Gastroesophageal sphincter (tissue), 4 donors: ENCODE measurements around the gene CTNND2. TPM values are rescaled to one million over a fixed set of nuclear protein-coding genes. Genes with fewer than 3 reads are reported as not detected.

ENCODE experiments used
- ATAC-seq: fragments of 150-250 bp; one replicate; pipeline ENCODE4 v1.9.1; 2016; ENCODE audit warnings: mild to moderate bottlenecking, moderate library complexity
- H3K27ac ChIP-seq, 4 donors: fragments of 200-600 bp; sonication (generic) in 3 of 4; 1 replicate in 3 of 4; 2 replicates in 1 of 4; pipeline ENCODE4 v1.5.1; 2016 to 2019
- H3K27me3 ChIP-seq: fragments of 200-600 bp; sonication (generic); one replicate; pipeline ENCODE4 v1.5.1; 2019
- H3K36me3 ChIP-seq, 2 donors: fragments of 200-600 bp; sonication (generic); one replicate each; pipeline ENCODE4 v1.5.1; 2019; ENCODE audit warnings: control low read depth in 1 of 2
- H3K4me1 ChIP-seq, 3 donors: fragments of 200-600 bp; sonication (generic); 1 replicate in 2 of 3; 2 replicates in 1 of 3; pipeline ENCODE4 v1.5.1; 2016 to 2019; ENCODE audit warnings: control low read depth in 2 of 3
- H3K4me3 ChIP-seq, 2 donors: fragments of 200-600 bp; sonication (generic); one replicate each; pipeline ENCODE4 v1.5.1; 2019; ENCODE audit warnings: mild to moderate bottlenecking in 1 of 2, moderate library complexity in 1 of 2
- H3K9me3 ChIP-seq, 3 donors: fragments of 200-600 bp; sonication (generic); one replicate each; pipeline ENCODE4 v1.5.1; 2017 to 2019; ENCODE audit warnings: control low read depth in 2 of 3
- CTCF ChIP-seq, 4 experiments: fragments of 200-600 bp in 2 of 4; fragments of 450-650 bp in 2 of 4; sonication (generic) in 1 of 4; IDR thresholded peaks; one replicate each; pipeline ENCODE4 v1.5.1; 2017 to 2019; ENCODE audit warnings: antibody characterized with exemption in 4 of 4, mild to moderate bottlenecking in 2 of 4, moderate library complexity in 2 of 4
- EP300 ChIP-seq: sonication (generic); formaldehyde crosslinking; IDR thresholded peaks from one replicate; pipeline ENCODE4 v1.6.1; 2017; ENCODE audit warnings: antibody characterized with exemption, mild to moderate bottlenecking
- POLR2A ChIP-seq, 2 donors: fragments of 450-650 bp; IDR thresholded peaks; one replicate each; pipeline ENCODE4 v1.6.1; 2017; ENCODE audit warnings: antibody characterized with exemption in 2 of 2, mild to moderate bottlenecking in 2 of 2, moderate library complexity in 1 of 2
- POLR2AphosphoS5 ChIP-seq: sonication (generic); formaldehyde crosslinking; IDR thresholded peaks from one replicate; pipeline ENCODE4 v1.6.1; 2017; ENCODE audit warnings: antibody characterized with exemption
- WGBS, 2 donors: methylation state at CpG; one replicate each; pipeline ENCODE4 v1.1.5; 2018; ENCODE audit warnings: low coverage in 1 of 2; 5-methylcytosine and 5-hydroxymethylcytosine counted together
- total RNA-seq, 4 donors: library from RNA; depleted of rRNA; stranded (reverse); fragments of >200 nt; gene quantifications; one replicate each; pipeline ENCODE4 v1.1.0, GENCODE V29; 2016

The CTNND2 gene
- total RNA-seq, 4 donors from 2014 or later, result 0.40 to 3.1 (median 1.9) TPM

- no peak overlapping the region for H3K4me3 ChIP-seq
- TF ChIP-seq POLR2A (IDR thresholded peaks at IDR 0.05) (no peak), EP300 (no peak), POLR2AphosphoS5 (no peak), CTCF (IDR thresholded peaks at IDR 0.05) (no peak)
- H3K9me3 ChIP-seq, result peaks cover 0 to 8% (median 0%) of the 10 kb centered on the region in 3 donors
- no peaks in the 10 kb centered on the region for H3K4me1 ChIP-seq
- ATAC-seq, result no peak
- H3K27ac ChIP-seq, result no peak overlapping the region
- WGBS, 2 donors, result 79 to 87% methylated on average over 8 of the region's 8 CpGs
- H3K27me3 ChIP-seq, result no peaks in the 10 kb centered on the region
- H3K36me3 ChIP-seq, result no peaks in the 10 kb centered on the region
Measured at GRCh38 chr5:11760934-11761603, 143.2 kb downstream of the CTNND2 start.

GRCh38 chr5:11758321-11758720, 145.9 kb downstream of the CTNND2 start:
- H3K27ac ChIP-seq, result no peak overlapping the region
- H3K36me3 ChIP-seq, result no peaks in the 10 kb centered on the region
- no peak overlapping the region for H3K4me3 ChIP-seq
- no peaks in the 10 kb centered on the region for H3K27me3 ChIP-seq
- WGBS, 2 donors, result 0 to 33% methylated on average over 1 of the region's 1 CpG
- H3K9me3 ChIP-seq, result no peaks in the 10 kb centered on the region
- no peaks in the 10 kb centered on the region for H3K4me1 ChIP-seq
- TF ChIP-seq POLR2A (IDR thresholded peaks at IDR 0.05) (no peak), EP300 (no peak), POLR2AphosphoS5 (no peak), CTCF (IDR thresholded peaks at IDR 0.05) (no peak)
- no peak for ATAC-seq

- no peak overlapping the region for H3K4me3 ChIP-seq
- WGBS, 2 donors, result 40 to 48% methylated on average over 1 of the region's 1 CpG
- H3K4me1 ChIP-seq, result no peaks in the 10 kb centered on the region
- TF ChIP-seq POLR2AphosphoS5 (no peak), CTCF (IDR thresholded peaks at IDR 0.05) (no peak), EP300 (no peak), POLR2A (IDR thresholded peaks at IDR 0.05) (no peak)
- H3K9me3 ChIP-seq, result no peaks in the 10 kb centered on the region
- no peaks in the 10 kb centered on the region for H3K27me3 ChIP-seq
- ATAC-seq, result no peak
- H3K36me3 ChIP-seq, result no peaks in the 10 kb centered on the region
- H3K27ac ChIP-seq, result no peak overlapping the region
Measured at GRCh38 chr5:11757661-11758060, 146.6 kb downstream of the CTNND2 start.

- no peak for TF ChIP-seq POLR2AphosphoS5
- TF ChIP-seq POLR2A (IDR thresholded peaks at IDR 0.05), result no peak
- TF ChIP-seq CTCF (IDR thresholded peaks at IDR 0.05), result no peak
- no peak for TF ChIP-seq EP300
- ATAC-seq, result no peak
- 75 to 77% methylated on average over 3 of the region's 3 CpGs for WGBS, 2 donors
Measured at GRCh38 chr5:11737010-11737409, 167.2 kb downstream of the CTNND2 start.

GRCh38 chr5:11734369-11734768, 169.9 kb downstream of the CTNND2 start:
- H3K27ac ChIP-seq, result no peak overlapping the region
- no peaks in the 10 kb centered on the region for H3K4me1 ChIP-seq
- no peak for ATAC-seq
- 79 to 82% methylated on average over 1 of the region's 1 CpG for WGBS, 2 donors
- no peaks in the 10 kb centered on the region for H3K36me3 ChIP-seq
- H3K9me3 ChIP-seq, result no peaks in the 10 kb centered on the region
- no peak for TF ChIP-seq EP300
- TF ChIP-seq POLR2AphosphoS5, result no peak
- TF ChIP-seq CTCF (IDR thresholded peaks at IDR 0.05), result no peak
- TF ChIP-seq POLR2A (IDR thresholded peaks at IDR 0.05), result no peak
- no peak overlapping the region for H3K4me3 ChIP-seq
- H3K27me3 ChIP-seq, result no peaks in the 10 kb centered on the region

More at GRCh38 chr5:11737010-11737409, 167.2 kb downstream of the CTNND2 start:
- Histone ChIP-seq H3K4me3 (no peak overlapping the region), H3K4me1 (no peaks in the 10 kb centered on the region), H3K36me3 (no peaks in the 10 kb centered on the region), H3K27ac (no peak overlapping the region), H3K27me3 (no peaks in the 10 kb centered on the region), H3K9me3 (peaks cover 0 to 5% (median 0%) of the 10 kb centered on the region in 3 donors)
